Neural cell (in vitro differentiated cells): ENCODE measurements around the gene PSMG1.

Experiments used
- EP300 ChIP-seq: fragments of 450-650 bp; conservative IDR thresholded peaks from 2 replicates; pipeline ENCODE4 v1.6.1; 2014; ENCODE audit warnings: antibody characterized with exemption, mild to moderate bottlenecking, moderate library complexity; ENCODE audit not compliant: poor library complexity, severe bottlenecking
- EZH2 ChIP-seq: fragments of 200-600, 300-800 bp; shearing (Covaris generic), sonication (generic); IDR thresholded peaks from 2 replicates; pipeline ENCODE4 v1.6.1; 2014; ENCODE audit warnings: antibody characterized with exemption, low read length, borderline replicate concordance, mild to moderate bottlenecking; ENCODE audit not compliant: insufficient read depth, poor library complexity, severe bottlenecking
- MXI1 ChIP-seq: fragments of 450-650 bp; conservative IDR thresholded peaks from 2 replicates; pipeline ENCODE4 v1.6.1; 2014; ENCODE audit warnings: antibody characterized with exemption, mild to moderate bottlenecking; ENCODE audit not compliant: poor library complexity, severe bottlenecking
- TF ChIP-seq, protein P1 (sequence below): fragments of 450-650 bp; IDR thresholded peaks from 2 replicates; pipeline ENCODE4 v1.5.1; 2014; ENCODE audit warnings: antibody characterized with exemption, mild to moderate bottlenecking, moderate library complexity; ENCODE audit not compliant: poor library complexity, severe bottlenecking
- TF ChIP-seq, protein P2 (sequence below): IDR thresholded peaks from 2 replicates; pipeline ENCODE4 v1.6.1; 2012; ENCODE audit warnings: borderline replicate concordance

GRCh38 chr21:39216290-39216689 is 33.0 kb upstream of the PSMG1 start:
- TF ChIP-seq MXI1 (no peak), EZH2 (no peak), EP300 (no peak)
- TF ChIP-seq, protein P1, sequence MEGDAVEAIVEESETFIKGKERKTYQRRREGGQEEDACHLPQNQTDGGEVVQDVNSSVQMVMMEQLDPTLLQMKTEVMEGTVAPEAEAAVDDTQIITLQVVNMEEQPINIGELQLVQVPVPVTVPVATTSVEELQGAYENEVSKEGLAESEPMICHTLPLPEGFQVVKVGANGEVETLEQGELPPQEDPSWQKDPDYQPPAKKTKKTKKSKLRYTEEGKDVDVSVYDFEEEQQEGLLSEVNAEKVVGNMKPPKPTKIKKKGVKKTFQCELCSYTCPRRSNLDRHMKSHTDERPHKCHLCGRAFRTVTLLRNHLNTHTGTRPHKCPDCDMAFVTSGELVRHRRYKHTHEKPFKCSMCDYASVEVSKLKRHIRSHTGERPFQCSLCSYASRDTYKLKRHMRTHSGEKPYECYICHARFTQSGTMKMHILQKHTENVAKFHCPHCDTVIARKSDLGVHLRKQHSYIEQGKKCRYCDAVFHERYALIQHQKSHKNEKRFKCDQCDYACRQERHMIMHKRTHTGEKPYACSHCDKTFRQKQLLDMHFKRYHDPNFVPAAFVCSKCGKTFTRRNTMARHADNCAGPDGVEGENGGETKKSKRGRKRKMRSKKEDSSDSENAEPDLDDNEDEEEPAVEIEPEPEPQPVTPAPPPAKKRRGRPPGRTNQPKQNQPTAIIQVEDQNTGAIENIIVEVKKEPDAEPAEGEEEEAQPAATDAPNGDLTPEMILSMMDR, result no peak
- TF ChIP-seq, protein P2, sequence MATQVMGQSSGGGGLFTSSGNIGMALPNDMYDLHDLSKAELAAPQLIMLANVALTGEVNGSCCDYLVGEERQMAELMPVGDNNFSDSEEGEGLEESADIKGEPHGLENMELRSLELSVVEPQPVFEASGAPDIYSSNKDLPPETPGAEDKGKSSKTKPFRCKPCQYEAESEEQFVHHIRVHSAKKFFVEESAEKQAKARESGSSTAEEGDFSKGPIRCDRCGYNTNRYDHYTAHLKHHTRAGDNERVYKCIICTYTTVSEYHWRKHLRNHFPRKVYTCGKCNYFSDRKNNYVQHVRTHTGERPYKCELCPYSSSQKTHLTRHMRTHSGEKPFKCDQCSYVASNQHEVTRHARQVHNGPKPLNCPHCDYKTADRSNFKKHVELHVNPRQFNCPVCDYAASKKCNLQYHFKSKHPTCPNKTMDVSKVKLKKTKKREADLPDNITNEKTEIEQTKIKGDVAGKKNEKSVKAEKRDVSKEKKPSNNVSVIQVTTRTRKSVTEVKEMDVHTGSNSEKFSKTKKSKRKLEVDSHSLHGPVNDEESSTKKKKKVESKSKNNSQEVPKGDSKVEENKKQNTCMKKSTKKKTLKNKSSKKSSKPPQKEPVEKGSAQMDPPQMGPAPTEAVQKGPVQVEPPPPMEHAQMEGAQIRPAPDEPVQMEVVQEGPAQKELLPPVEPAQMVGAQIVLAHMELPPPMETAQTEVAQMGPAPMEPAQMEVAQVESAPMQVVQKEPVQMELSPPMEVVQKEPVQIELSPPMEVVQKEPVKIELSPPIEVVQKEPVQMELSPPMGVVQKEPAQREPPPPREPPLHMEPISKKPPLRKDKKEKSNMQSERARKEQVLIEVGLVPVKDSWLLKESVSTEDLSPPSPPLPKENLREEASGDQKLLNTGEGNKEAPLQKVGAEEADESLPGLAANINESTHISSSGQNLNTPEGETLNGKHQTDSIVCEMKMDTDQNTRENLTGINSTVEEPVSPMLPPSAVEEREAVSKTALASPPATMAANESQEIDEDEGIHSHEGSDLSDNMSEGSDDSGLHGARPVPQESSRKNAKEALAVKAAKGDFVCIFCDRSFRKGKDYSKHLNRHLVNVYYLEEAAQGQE, result no peak
